B cell (primary cell): Measurements from ENCODE around the gene ATP8A2. TPM values are rescaled to one million over a fixed set of nuclear protein-coding genes. Genes with fewer than 3 reads are reported as not detected.

Experiments used
- ATAC-seq: fragments of 200-7000 bp; cut with Tn5 transposase; one replicate; pipeline ENCODE4 v1.10.0; 2021; ENCODE audit warnings: low read depth, mild to moderate bottlenecking, moderate number of reproducible peaks, moderate library complexity
- CTCF ChIA-PET: fragments of 350-600 bp; sonication (Branson Sonifier 250); formaldehyde crosslinking; loops from one replicate; lab custom pipeline; 2021; ENCODE audit warnings: antibody characterized with exemption, inconsistent platforms; lab: Charles Lee
- POLR2A ChIA-PET: fragments of 350-600 bp; sonication (Branson Sonifier 250); formaldehyde crosslinking; loops from one replicate; lab custom pipeline; 2021; ENCODE audit warnings: antibody characterized with exemption; lab: Charles Lee
- DNase-seq: peaks from one replicate; pipeline ENCODE4 v3.0.0; 2013
- H2AFZ ChIP-seq: 2 replicates; pipeline ENCODE4 v1.6.1; 2012; ENCODE audit warnings: mild to moderate bottlenecking, low read depth, low read length; ENCODE audit not compliant: insufficient read depth, poor library complexity, severe bottlenecking
- H3K27ac ChIP-seq, 2 donors: 1 replicate in 1 of 2; 2 replicates in 1 of 2; pipeline ENCODE4 v1.5.1; 2012 to 2013; ENCODE audit warnings: low read length in 2 of 2, mild to moderate bottlenecking in 2 of 2, moderate library complexity in 1 of 2
- H3K27me3 ChIP-seq, 4 experiments: fragments of 200-600 bp in 1 of 4; sonication (generic) in 1 of 4; replicated peaks in 1 of 4; 1 replicate in 2 of 4; 2 replicates in 2 of 4; pipeline versions ENCODE4 v1.6.1 to v1.7.0; 2013 to 2016; ENCODE audit warnings: low read length in 3 of 4, mild to moderate bottlenecking in 2 of 4, mixed read lengths in 1 of 4, moderate library complexity in 1 of 4; ENCODE audit not compliant: insufficient read depth in 4 of 4, control insufficient read depth in 3 of 4; ENCODE audit errors: control extremely low read depth in 1 of 4
- H3K36me3 ChIP-seq, 2 experiments: replicated peaks in 1 of 2; 1 replicate in 1 of 2; 2 replicates in 1 of 2; pipeline versions ENCODE4 v1.6.1 to v1.7.1; 2013; ENCODE audit warnings: low read length in 1 of 2; ENCODE audit not compliant: insufficient read depth in 2 of 2, control insufficient read depth in 1 of 2; ENCODE audit errors: control extremely low read depth in 1 of 2, extremely low read depth in 1 of 2
- H3K4me1 ChIP-seq, 2 donors: fragments of 200-600 bp in 1 of 2; sonication (generic) in 1 of 2; 1 replicate in 1 of 2; 2 replicates in 1 of 2; pipeline versions ENCODE4 v1.5.1 to v1.6.1; 2013 to 2017; ENCODE audit warnings: low read length in 2 of 2; ENCODE audit not compliant: control insufficient read depth in 2 of 2, insufficient read depth in 2 of 2
- H3K4me2 ChIP-seq: replicated peaks from 2 replicates; pipeline ENCODE3; 2012; ENCODE audit warnings: mild to moderate bottlenecking, low read depth, low read length; ENCODE audit not compliant: poor library complexity, severe bottlenecking
- H3K4me3 ChIP-seq, 5 experiments: fragments of 200-600 bp in 1 of 5; sonication (generic) in 1 of 5; 1 replicate in 3 of 5; 2 replicates in 2 of 5; pipeline versions ENCODE4 v1.5.1 to v1.7.0; 2011 to 2016; ENCODE audit warnings: low read length in 4 of 5, mild to moderate bottlenecking in 4 of 5, low read depth in 2 of 5, control low read depth in 1 of 5, moderate library complexity in 1 of 5; ENCODE audit not compliant: insufficient read depth in 1 of 5; ENCODE audit errors: control extremely low read depth in 1 of 5, extremely low read depth in 1 of 5
- H3K79me2 ChIP-seq: fragments of 200-600 bp; sonication (generic); one replicate; pipeline ENCODE4 v1.6.0; 2016; ENCODE audit warnings: low read length; ENCODE audit not compliant: control insufficient read depth, insufficient read depth
- H3K9ac ChIP-seq: fragments of 200-600 bp; sonication (generic); 2 replicates; pipeline ENCODE4 v1.6.1; 2017; ENCODE audit warnings: mild to moderate bottlenecking, low read length, moderate library complexity
- H3K9me3 ChIP-seq, 3 donors: one replicate each; pipeline versions ENCODE4 v1.6.1 to v1.7.1; 2013; ENCODE audit warnings: low read length in 2 of 3; ENCODE audit not compliant: control insufficient read depth in 2 of 3, insufficient read depth in 1 of 3; ENCODE audit errors: control extremely low read depth in 1 of 3
- H4K20me1 ChIP-seq: 2 replicates; pipeline ENCODE4 v1.6.0; 2012; ENCODE audit warnings: mild to moderate bottlenecking, low read length; ENCODE audit not compliant: insufficient read depth, control insufficient read depth, poor library complexity, severe bottlenecking
- H3K27ac Mint-ChIP-seq: one replicate; pipeline ENCODE4 v1.8.0; 2021; ENCODE audit warnings: mixed read lengths
- H3K27me3 Mint-ChIP-seq: one replicate; pipeline ENCODE4 v1.8.0; 2021; ENCODE audit warnings: mixed read lengths
- H3K4me1 Mint-ChIP-seq: one replicate; pipeline ENCODE4 v1.8.0; 2021; ENCODE audit warnings: mixed read lengths
- H3K4me3 Mint-ChIP-seq: one replicate; pipeline ENCODE4 v1.8.0; 2021; ENCODE audit warnings: mixed read lengths
- H3K9me3 Mint-ChIP-seq: one replicate; pipeline ENCODE4 v1.8.0; 2022; ENCODE audit warnings: mixed read lengths; ENCODE audit not compliant: insufficient read depth
- EZH2 ChIP-seq: IDR thresholded peaks from 2 replicates; pipeline ENCODE4 v1.6.1; 2012; ENCODE audit warnings: borderline replicate concordance, low read depth, mild to moderate bottlenecking, moderate library complexity, low read length; ENCODE audit not compliant: insufficient read depth, poor library complexity, severe bottlenecking
- WGBS: methylation state at CpG from one replicate; pipeline ENCODE4 v1.1.5; 2013; ENCODE audit warnings: missing lambda C conversion rate; ENCODE audit not compliant: insufficient coverage; 5-methylcytosine and 5-hydroxymethylcytosine counted together
- intact Hi-C: fragments of 100-400 bp; cut with micrococcal nuclease; formaldehyde crosslinking; loops from one replicate; pipeline ENCODE4 v1.10.0; 2022
- polyA plus RNA-seq: library from polyadenylated mRNA; depleted of rRNA; stranded (reverse); fragments of >200 nt; gene quantifications from 2 replicates; pipeline ENCODE4 v1.2.3, GENCODE V29; 2012
- total RNA-seq, 2 donors: library from RNA; stranded (reverse); fragments of 120-200 nt in 1 of 2; gene quantifications; 1 replicate in 1 of 2; 2 replicates in 1 of 2; pipeline versions ENCODE4 v1.2.3 to v1.2.4, GENCODE V29; 2013 to 2022
- TF ChIP-seq, protein P1 (sequence below): fragments of 200-600 bp; IDR thresholded peaks from one replicate; pipeline ENCODE4 v1.8.0; 2022; ENCODE audit warnings: antibody characterized with exemption, mild to moderate bottlenecking

Gene ATP8A2
- total and polyA plus RNA-seq, 2 donors (not counting 1 experiment from before 2014, with no cell fraction given) = not detected

GRCh38 chr13:25457566-25457965 is 85.8 kb downstream of the ATP8A2 start:
- Histone ChIP-seq H4K20me1 (no peaks in the 10 kb centered on the region), H3K36me3 (no peaks in the 10 kb centered on the region), H2AFZ (no peak overlapping the region), H3K9me3 (peaks cover 0 to 3% (median 0%) of the 10 kb centered on the region in 3 donors), H3K27me3 (no peaks in the 10 kb centered on the region), H3K79me2 (no peaks in the 10 kb centered on the region), H3K27ac (no peak overlapping the region), H3K4me3 (no peak overlapping the region), H3K4me1 (no peaks in the 10 kb centered on the region), H3K9ac (no peak overlapping the region), H3K4me2 (no peak overlapping the region)
- no peak overlapping the region for H3K4me3 Mint-ChIP-seq
- intact Hi-C loops = no loop called here
- CTCF ChIA-PET = no interaction called here
- no peak for TF ChIP-seq EZH2
- TF ChIP-seq, protein P1, sequence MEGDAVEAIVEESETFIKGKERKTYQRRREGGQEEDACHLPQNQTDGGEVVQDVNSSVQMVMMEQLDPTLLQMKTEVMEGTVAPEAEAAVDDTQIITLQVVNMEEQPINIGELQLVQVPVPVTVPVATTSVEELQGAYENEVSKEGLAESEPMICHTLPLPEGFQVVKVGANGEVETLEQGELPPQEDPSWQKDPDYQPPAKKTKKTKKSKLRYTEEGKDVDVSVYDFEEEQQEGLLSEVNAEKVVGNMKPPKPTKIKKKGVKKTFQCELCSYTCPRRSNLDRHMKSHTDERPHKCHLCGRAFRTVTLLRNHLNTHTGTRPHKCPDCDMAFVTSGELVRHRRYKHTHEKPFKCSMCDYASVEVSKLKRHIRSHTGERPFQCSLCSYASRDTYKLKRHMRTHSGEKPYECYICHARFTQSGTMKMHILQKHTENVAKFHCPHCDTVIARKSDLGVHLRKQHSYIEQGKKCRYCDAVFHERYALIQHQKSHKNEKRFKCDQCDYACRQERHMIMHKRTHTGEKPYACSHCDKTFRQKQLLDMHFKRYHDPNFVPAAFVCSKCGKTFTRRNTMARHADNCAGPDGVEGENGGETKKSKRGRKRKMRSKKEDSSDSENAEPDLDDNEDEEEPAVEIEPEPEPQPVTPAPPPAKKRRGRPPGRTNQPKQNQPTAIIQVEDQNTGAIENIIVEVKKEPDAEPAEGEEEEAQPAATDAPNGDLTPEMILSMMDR = no peak
- H3K27me3 Mint-ChIP-seq = peaks cover 16% of the 10 kb centered on the region
- no peaks in the 10 kb centered on the region for H3K4me1 Mint-ChIP-seq
- POLR2A ChIA-PET = no interaction called here
- H3K27ac Mint-ChIP-seq = no peak overlapping the region
- no peak for DNase-seq
- peaks cover 3% of the 10 kb centered on the region for H3K9me3 Mint-ChIP-seq
- WGBS = 61% methylated on average over 4 of the region's 4 CpGs
- no peak for ATAC-seq

GRCh38 chr13:25462301-25463125 is 90.7 kb downstream of the ATP8A2 start:
- ATAC-seq = no peak
- H3K27me3 Mint-ChIP-seq = peaks cover 20% of the 10 kb centered on the region

More at GRCh38 chr13:25462301-25463125, 90.7 kb downstream of the ATP8A2 start:
- POLR2A ChIA-PET = no interaction called here
- TF ChIP-seq, protein P1 = no peak
- no peak for TF ChIP-seq EZH2
- no peak overlapping the region for H3K4me3 Mint-ChIP-seq
- WGBS = 89% methylated on average over 9 of the region's 9 CpGs
- H3K4me1 Mint-ChIP-seq = no peaks in the 10 kb centered on the region
- Histone ChIP-seq H2AFZ (no peak overlapping the region), H3K79me2 (no peaks in the 10 kb centered on the region), H3K27me3 (peaks cover 0 to 5% (median 0%) of the 10 kb centered on the region in 4 experiments), H3K27ac (no peak overlapping the region), H3K9ac (no peak overlapping the region), H3K4me3 (no peak overlapping the region), H3K36me3 (no peaks in the 10 kb centered on the region), H3K4me1 (no peaks in the 10 kb centered on the region), H3K4me2 (no peak overlapping the region), H3K9me3 (no peaks in the 10 kb centered on the region), H4K20me1 (no peaks in the 10 kb centered on the region)
- H3K27ac Mint-ChIP-seq = no peak overlapping the region
- DNase-seq = no peak
- intact Hi-C loops = no loop called here
- CTCF ChIA-PET = no interaction called here
- peaks cover 3% of the 10 kb centered on the region for H3K9me3 Mint-ChIP-seq
